ENCODE data around the gene DCLK1. TPM values are rescaled to one million over a fixed set of nuclear protein-coding genes. Genes with fewer than 3 reads are reported as not detected.

The DCLK1 gene
- total RNA-seq, 1 donor from 2014 or later, result 2.2 TPM

DNA sequence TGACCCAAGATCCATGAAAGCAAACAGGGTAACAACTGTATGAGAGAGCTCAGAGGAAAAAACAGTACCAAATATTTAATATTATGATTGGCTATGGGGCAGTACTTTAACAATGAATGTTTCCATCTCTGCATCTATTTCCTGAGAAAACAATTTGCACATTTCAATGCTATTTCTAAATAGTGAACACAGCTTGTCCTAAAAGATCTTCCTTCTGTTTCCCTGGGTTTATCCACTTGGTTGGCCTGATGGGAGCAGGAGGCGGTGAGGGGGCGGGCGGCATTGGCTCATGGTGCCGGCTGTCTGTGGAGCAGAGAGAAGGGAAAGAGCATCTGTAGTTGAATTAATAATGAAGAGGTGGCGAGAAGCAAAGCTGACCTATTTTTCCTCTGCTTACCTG lies 291.4 kb downstream of the DCLK1 start:
- DNase-seq (ENCODE audit: extremely low read depth, low read depth, low spot score), result no peak

- DNase-seq (ENCODE audit: extremely low read depth, low read depth, low spot score), result peak; percentile 97
Observed at GRCh38 chr13:35838356-35838755, 292.8 kb downstream of the DCLK1 start.

- DNase-seq (ENCODE audit: extremely low read depth, low read depth, low spot score), result no peak
Observed at GRCh38 chr13:35836446-35836845, 294.7 kb downstream of the DCLK1 start.

DNA sequence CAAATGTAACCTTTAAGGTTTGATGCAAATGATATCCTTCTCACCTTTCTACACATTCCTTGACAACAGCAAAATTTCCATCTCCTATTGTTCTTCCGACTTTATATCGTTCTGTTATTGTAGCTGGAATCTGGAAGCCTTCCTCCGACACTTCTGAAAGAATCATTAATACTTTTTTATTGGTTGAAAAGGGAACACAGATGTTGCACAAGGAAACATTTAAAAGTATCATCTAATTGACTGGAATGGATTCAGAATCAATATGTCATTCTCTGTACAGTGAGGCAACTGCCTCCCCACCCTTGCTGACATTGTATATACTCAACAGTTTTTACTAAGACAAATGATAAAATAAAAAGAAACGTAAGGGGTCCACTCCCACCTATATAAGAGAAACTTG lies 295.2 kb downstream of the DCLK1 start:
- no peak for DNase-seq (ENCODE audit: extremely low read depth, low read depth, low spot score)

GRCh38 chr13:35833608-35834275 lies 297.4 kb downstream of the DCLK1 start:
- DNase-seq (ENCODE audit: extremely low read depth, low read depth, low spot score), result no peak

DNA sequence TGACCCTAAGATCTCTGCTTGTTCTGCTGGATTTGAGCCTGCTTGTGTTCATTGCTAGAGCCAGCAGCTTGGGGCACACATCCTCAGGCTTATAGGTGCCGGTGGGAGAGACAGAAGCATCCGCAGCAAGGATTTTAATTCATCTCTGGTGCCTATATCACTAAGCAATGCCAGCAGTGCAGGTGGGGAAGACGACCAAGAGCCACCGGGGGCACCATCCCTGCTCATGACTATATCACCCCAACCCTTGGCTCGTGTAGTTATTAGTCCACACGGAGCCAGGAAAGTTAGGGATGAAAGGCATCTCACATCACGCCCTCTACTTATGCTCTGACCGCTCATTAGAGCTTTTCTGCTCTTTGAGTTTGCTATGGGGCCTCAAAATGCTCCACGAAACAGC lies 298.2 kb downstream of the DCLK1 start:
- DNase-seq (ENCODE audit: extremely low read depth, low read depth, low spot score), result no peak

DNA sequence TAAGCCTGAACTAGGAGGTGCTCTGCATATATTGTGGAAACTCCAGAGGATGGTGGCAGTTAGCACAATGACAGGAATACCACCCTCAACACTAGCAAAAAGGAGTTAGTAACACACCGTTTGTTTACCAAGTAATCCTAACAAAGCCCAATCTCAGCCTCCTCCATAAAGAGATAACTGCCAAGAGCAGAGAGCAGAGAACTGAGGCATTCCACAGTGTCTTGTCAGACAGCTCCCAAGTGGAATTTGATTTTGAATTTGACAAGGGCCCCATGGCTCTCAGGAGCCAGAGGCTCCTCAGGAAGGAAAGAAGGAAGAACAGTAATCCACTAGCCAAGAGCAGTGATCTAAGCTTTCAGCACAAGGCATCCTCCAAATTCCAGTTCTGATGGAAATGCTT lies 298.6 kb downstream of the DCLK1 start:
- no peak for DNase-seq (ENCODE audit: extremely low read depth, low read depth, low spot score)

DNA sequence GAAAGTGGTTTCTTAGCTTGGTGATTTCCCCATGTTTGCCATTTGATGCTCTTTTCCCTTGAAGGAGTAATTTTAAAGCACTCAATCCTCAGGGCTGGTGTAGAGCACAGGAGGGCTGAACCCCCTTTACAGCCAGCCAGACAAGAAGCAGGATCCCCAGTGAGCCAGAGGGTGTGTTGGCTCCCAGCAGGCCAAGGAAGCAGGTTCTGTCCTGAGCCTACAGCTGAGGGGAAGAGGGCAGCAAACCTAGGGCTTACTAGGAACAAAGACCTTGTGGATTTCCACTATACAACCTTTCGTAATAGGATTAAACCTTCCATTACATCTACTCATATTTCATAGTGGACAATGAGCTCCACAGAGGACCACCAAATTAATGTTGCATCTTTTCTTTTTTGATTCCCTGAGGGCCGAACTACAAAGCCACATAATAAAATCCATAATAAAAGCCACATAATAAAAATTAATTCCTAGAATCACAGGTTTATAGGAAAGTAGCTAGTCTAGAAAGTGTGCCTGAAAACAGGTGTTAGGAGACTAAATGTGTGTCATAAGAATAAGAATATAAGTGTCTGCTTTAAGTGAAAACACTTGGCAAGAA lies 300.2 kb downstream of the DCLK1 start:
- DNase-seq (ENCODE audit: extremely low read depth, low read depth, low spot score), result no peak

DNA sequence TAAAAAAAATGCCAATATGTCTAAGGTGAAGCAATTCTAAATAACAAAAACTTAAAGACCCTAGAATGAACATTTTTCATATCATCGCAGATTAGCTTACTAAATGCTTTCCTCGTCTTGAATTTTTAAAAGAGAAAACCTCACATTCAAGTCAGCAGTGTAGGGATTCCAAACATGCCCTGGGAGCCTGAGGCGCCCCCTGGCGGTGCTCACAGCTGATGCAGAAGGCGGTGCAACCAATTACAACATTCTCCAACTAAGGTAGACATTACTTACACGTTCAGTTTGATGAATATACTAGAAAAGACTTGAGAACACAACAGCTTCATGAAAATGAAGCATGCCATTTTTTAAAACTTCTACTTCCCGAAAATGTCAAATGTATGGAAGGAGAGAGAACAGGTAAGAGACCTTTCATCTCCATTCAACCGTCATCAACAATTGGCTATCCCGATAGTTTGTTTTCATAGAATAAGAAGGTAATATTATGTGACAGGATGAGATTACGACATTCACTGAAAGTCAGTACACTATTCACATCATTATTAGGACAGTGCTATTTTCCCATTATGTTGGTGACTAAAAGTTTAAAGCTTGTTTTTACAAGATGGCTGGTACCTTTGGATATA lies 304.4 kb downstream of the DCLK1 start:
- no peak for DNase-seq (ENCODE audit: extremely low read depth, low read depth, low spot score)

DNA sequence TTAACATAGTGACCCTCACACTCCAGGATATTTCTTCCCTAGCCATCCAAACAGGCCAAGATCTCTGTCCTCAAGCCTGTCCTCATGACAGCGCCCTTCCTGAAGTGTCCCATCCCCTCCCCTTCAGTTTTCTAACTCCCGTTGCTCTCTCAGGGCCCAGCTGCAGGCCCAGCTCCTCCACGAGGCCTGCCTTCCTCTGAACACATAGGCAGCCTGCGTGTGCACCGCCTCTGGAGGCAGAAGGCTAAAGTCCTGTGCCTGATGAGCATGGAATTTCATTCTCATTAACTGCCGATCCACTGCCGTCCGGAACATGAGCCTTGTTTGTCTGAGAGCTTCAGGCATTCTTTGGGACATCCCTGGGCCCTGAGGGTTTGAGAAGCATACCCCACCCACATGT lies 306.4 kb downstream of the DCLK1 start:
- no peak for DNase-seq (ENCODE audit: extremely low read depth, low read depth, low spot score)

DNA sequence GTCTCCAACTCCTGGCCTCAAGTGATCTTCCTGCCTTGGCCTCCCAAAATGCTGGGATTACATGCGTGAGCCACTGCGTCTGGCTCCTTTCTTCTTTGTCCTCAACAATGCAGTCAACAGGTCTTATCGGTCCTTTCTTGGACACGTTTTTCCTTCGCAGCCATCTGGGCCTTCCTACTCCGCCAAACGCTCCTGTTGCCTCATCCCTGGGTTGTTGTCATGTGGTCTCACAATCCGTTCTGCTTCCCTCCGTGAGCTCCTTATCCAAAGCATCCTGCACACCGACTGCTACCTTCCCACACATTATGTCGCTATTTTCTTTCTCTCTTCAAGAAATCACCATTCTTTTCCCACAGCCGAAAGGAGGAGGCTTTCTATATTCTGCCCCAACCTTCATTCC lies 306.8 kb downstream of the DCLK1 start:
- DNase-seq (ENCODE audit: extremely low read depth, low read depth, low spot score), result no peak

DNA sequence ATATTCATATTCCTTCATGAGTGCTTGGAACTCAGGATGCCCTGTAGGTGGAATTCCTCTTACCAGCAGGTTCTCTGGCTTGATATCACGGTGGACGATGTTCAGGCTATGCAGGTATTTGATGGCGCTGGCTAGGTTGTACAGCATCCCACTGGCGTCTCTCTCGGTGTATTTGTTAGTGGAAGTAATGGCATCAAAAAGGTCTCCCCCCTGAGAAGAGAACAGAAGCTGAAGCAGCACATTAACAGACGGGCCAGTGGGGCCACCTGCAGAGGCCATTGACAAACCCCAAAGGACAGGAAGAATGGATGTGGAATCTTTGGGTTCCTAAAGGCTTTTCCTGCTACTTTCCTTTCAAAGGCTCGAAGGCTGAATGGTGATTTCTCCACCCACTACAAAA lies 308.5 kb downstream of the DCLK1 start:
- no peak for DNase-seq (ENCODE audit: extremely low read depth, low read depth, low spot score)

- peak; percentile 33 for DNase-seq (ENCODE audit: extremely low read depth, low read depth, low spot score)
Observed at GRCh38 chr13:35818633-35819067, 312.5 kb downstream of the DCLK1 start.

DNA sequence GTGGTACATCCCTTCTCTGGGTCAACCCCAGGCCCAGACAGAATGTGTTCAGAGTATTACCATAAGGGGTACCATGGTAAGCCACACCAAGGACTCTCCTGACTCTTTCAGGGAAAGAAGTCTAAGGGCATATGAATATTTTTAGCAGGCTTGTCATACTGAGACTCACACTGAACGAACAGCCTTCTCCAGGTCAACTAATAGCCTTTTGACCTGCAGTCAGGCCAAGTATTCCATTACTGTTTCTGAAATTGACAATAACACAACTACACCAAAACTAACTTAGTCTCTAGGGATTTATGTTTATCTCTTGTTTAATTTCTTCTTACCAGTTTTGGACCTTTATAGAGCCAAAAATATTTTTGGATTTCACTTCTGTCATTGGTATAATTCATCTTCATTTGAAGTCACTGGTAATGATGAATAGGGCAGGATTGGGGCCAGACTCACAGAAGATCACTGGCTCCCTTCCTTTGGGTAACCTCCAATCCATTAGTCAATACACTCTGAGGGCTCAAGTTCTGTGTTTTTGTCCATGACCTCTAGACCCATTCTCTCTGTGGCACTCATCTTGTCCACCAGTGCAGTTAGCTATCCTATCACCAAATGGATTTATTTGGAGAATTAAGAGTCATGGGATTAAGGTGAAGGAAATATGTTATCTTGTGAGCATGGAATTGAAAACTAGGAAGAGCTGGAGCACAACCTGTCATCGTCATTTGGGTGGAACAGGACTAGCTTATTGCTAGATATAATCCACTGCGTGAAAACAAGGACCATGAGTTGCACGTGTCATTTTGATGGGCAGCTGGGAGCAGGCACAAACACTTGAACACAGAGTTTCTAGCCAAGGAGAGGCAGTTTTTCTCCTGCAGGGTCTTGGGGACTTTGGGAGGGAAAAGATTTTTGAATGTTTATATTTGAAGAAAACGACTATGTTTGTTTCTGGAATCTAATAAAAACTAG lies 313.3 kb downstream of the DCLK1 start:
- DNase-seq (ENCODE audit: extremely low read depth, low read depth, low spot score), result no peak

GRCh38 chr13:35814605-35815011 lies 316.6 kb downstream of the DCLK1 start:
- DNase-seq (ENCODE audit: extremely low read depth, low read depth, low spot score), result no peak

DNA sequence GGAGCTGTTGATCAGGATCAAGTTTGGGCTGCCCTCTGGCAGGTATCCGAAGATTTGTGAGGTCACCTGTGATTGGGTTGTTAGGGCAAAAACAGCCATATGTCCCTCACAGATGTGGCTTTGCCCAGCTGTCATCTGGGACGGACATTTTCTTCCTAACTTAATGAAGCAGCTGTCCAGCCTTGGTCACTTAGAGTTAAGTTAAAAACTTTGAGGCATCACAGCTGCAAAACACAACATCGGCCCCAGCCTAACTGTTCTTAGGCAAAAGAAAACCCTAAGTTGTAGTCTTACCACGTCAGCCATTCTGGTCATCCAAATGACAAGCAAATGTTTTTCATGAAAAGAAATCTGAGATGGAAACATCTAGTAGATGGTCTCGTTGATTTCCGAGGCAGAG lies 318.4 kb downstream of the DCLK1 start:
- no peak for DNase-seq (ENCODE audit: extremely low read depth, low read depth, low spot score)

DNA sequence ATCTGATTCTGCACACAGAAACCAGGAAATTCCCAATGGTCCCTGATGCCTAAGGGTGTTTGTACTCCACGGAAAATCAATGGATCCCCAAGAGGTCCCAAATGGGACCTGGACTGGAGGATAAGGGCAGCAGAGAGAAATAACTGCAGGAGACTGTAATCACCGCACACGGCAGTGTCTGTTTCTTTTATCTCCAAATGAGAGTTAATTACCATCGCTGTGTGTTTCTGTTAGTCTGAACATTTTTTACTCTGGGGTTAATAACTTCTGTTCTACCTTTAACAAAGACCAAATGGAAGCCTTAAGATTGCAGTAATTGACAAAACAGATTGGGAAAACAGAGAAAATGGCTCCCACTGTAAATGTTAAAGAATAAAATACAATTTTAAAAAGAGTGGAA lies 320.9 kb downstream of the DCLK1 start:
- DNase-seq (ENCODE audit: extremely low read depth, low read depth, low spot score), result no peak

- no peak for DNase-seq (ENCODE audit: extremely low read depth, low read depth, low spot score)
Observed at GRCh38 chr13:35808846-35809245, 322.3 kb downstream of the DCLK1 start.

GRCh38 chr13:35804901-35805300 lies 326.3 kb downstream of the DCLK1 start:
- no peak for DNase-seq (ENCODE audit: extremely low read depth, low read depth, low spot score)

DNA sequence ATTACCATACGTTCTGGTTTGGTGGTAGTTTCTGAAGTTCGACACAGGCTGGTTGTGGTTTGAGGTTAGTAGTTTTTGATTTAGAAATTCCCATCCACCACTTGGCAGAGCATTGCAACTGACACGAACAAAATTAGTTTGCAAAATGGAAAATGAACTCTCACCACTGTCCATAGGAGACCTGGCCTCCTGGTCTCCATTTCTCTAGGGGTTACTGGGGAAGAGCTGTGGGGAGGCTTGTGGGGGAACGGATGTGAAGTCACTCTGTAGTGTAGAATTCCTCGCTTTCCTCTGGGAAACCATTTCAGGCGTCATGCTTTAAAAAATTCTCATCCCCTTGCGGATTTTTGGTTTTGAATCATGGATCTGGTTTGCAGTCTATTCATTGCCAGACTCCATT lies 333.2 kb downstream of the DCLK1 start:
- no peak for DNase-seq (ENCODE audit: extremely low read depth, low read depth, low spot score)

DNA sequence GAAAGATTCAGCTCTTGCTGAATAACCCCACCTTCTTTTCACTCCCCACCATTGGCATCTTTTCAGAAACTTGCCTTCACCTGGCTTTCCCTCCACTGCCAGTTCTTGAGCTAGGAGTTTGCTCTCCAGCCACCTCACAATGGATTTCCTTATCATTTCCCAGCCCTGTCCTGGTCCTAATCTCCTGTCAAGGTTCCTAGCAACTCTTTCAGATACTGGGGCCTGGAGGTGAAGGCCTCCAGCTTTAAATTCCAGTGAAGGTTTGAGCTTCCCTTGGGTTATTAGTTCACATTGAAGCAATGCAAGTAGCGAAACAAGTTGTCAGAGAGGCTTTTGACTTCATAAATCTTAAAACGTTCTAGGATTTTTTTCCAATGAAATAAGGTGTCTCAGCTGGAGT lies 333.9 kb downstream of the DCLK1 start:
- no peak for DNase-seq (ENCODE audit: extremely low read depth, low read depth, low spot score)
